Measurements from ENCODE around the gene LSM4. TPM values are rescaled to one million over a fixed set of nuclear protein-coding genes. Genes with fewer than 3 reads are reported as not detected.

The LSM4 gene
- total and polyA plus RNA-seq, 2 of the 13 experiments (the other 11 are each of a cell fraction or from before 2014, with no cell fraction given), result 65.8 to 166 TPM

DNA sequence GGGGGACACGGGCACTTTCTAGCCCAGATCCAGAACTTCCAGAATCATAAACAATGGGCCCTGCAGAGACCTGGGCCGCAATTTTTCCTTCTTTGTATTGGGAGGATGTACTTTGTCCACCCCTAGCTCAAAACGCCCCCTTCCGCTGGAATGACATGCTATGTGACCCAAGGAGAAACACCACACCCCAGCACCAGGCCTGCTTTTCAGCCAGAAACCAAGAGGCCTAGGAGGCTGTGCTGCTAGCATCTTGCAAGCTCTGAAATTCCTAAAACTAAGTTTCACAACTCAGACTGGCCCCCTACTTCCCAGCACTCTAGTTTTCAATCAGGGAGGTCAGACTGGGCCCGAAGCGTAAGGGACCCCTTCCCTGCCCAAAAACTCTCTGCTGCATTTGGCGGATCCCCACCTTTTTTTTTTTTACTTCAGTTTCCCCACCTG lies 538 bp downstream of the LSM4 start (continued):
- 0 out of 2 replicates have a peak, but pooled peaks have one; percentile 15 for TF ChIP-seq ZNF710 (CRISPR knock-in tag; IDR thresholded peaks at IDR 0.05; ENCODE audit: borderline replicate concordance)
- no peak for TF ChIP-seq MIER2 (CRISPR knock-in tag; IDR thresholded peaks at IDR 0.05)
- TF ChIP-seq IKZF1 (IDR thresholded peaks at IDR 0.05), result no peak
- TF ChIP-seq KLF12 (CRISPR knock-in tag; IDR thresholded peaks at IDR 0.05; ENCODE audit: borderline replicate concordance), result 0 out of 2 replicates have a peak, but pooled peaks have one; percentile 9
- TF ChIP-seq NCOR1 (IDR thresholded peaks at IDR 0.05; ENCODE audit: borderline replicate concordance, low read length), result no peak
- TF ChIP-seq ZNF629 (CRISPR knock-in tag; conservative IDR thresholded peaks at IDR 0.05), result peak; percentile 96
- TF ChIP-seq NR2F6 (IDR thresholded peaks at IDR 0.05), result no peak
- TF ChIP-seq NR2F6 (CRISPR knock-in tag; IDR thresholded peaks at IDR 0.05), result no peak
- TF ChIP-seq GABPB1 (CRISPR knock-in tag; IDR thresholded peaks at IDR 0.05), result no peak
- TF ChIP-seq ZNF33B (CRISPR knock-in tag; IDR thresholded peaks at IDR 0.05), result no peak
- TF ChIP-seq PCBP2 (optimal IDR thresholded peaks at IDR 0.05; ENCODE audit: low read depth, low read length, poor library complexity, severe bottlenecking), result no peak
- no peak for TF ChIP-seq SALL2 (CRISPR knock-in tag; IDR thresholded peaks at IDR 0.05)
- TF ChIP-seq, protein P1, sequence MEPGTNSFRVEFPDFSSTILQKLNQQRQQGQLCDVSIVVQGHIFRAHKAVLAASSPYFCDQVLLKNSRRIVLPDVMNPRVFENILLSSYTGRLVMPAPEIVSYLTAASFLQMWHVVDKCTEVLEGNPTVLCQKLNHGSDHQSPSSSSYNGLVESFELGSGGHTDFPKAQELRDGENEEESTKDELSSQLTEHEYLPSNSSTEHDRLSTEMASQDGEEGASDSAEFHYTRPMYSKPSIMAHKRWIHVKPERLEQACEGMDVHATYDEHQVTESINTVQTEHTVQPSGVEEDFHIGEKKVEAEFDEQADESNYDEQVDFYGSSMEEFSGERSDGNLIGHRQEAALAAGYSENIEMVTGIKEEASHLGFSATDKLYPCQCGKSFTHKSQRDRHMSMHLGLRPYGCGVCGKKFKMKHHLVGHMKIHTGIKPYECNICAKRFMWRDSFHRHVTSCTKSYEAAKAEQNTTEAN (CRISPR knock-in tag; conservative IDR thresholded peaks at IDR 0.05), result no peak
- 0 out of 2 replicates have a peak, but pooled peaks have one; percentile 17 for TF ChIP-seq ZNF878 (CRISPR knock-in tag; IDR thresholded peaks at IDR 0.05)
- TF ChIP-seq, protein P2, sequence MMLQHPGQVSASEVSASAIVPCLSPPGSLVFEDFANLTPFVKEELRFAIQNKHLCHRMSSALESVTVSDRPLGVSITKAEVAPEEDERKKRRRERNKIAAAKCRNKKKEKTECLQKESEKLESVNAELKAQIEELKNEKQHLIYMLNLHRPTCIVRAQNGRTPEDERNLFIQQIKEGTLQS (CRISPR knock-in tag; IDR thresholded peaks at IDR 0.05), result no peak
- TF ChIP-seq MED1 (CRISPR knock-in tag; IDR thresholded peaks at IDR 0.05), result peak; percentile 47
- TF ChIP-seq ZNF556 (CRISPR knock-in tag; IDR thresholded peaks at IDR 0.05; ENCODE audit: borderline replicate concordance), result no peak
- TF ChIP-seq, protein P3, sequence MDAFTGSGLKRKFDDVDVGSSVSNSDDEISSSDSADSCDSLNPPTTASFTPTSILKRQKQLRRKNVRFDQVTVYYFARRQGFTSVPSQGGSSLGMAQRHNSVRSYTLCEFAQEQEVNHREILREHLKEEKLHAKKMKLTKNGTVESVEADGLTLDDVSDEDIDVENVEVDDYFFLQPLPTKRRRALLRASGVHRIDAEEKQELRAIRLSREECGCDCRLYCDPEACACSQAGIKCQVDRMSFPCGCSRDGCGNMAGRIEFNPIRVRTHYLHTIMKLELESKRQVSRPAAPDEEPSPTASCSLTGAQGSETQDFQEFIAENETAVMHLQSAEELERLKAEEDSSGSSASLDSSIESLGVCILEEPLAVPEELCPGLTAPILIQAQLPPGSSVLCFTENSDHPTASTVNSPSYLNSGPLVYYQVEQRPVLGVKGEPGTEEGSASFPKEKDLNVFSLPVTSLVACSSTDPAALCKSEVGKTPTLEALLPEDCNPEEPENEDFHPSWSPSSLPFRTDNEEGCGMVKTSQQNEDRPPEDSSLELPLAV (CRISPR knock-in tag; conservative IDR thresholded peaks at IDR 0.05; ENCODE audit: low read depth), result no peak
- TF ChIP-seq ARID2 (CRISPR knock-in tag; IDR thresholded peaks at IDR 0.05; ENCODE audit: borderline replicate concordance), result 0 out of 2 replicates have a peak, but pooled peaks have one; percentile 44
- no peak for TF ChIP-seq KDM5B (CRISPR knock-in tag; IDR thresholded peaks at IDR 0.05; ENCODE audit: borderline replicate concordance)
- TF ChIP-seq ZNF850 (CRISPR knock-in tag; conservative IDR thresholded peaks at IDR 0.05), result no peak
- no peak for TF ChIP-seq ZNF160 (CRISPR knock-in tag; IDR thresholded peaks at IDR 0.05)
- no peak for TF ChIP-seq AHR (CRISPR knock-in tag; IDR thresholded peaks at IDR 0.05)
- 0 out of 2 replicates have a peak, but pooled peaks have one; percentile 59 for TF ChIP-seq ZNF33A (CRISPR knock-in tag; IDR thresholded peaks at IDR 0.05; ENCODE audit: borderline replicate concordance)
- no peak for TF ChIP-seq ZNF3 (CRISPR knock-in tag; IDR thresholded peaks at IDR 0.05)
- no peak for TF ChIP-seq ZFP36L2 (CRISPR knock-in tag; IDR thresholded peaks at IDR 0.05)
- no peak for TF ChIP-seq POLR2G (IDR thresholded peaks at IDR 0.05; ENCODE audit: low read depth, low read length)
